Hematopoietic multipotent progenitor cell treated with erythropoietin and hydrocortisone succinate and interleukin-3 and kit ligand, for 17 days (in vitro differentiated cells): ENCODE results near the gene BRICD5.

ENCODE experiments used
- DNase-seq: peaks from one replicate; pipeline ENCODE4 v3.0.0-alpha.2; 2015; ENCODE audit warnings: low spot score

The BRICD5 gene

GRCh38 chr16:2199095-2199494 lies 11.6 kb downstream of the BRICD5 start:
- DNase-seq, result no peak

- DNase-seq, result no peak
Measured at GRCh38 chr16:2198283-2198682, 12.4 kb downstream of the BRICD5 start.

- no peak for DNase-seq
Measured at GRCh38 chr16:2197765-2198164, 12.9 kb downstream of the BRICD5 start.

- no peak for DNase-seq
Measured at GRCh38 chr16:2196981-2197511, 13.6 kb downstream of the BRICD5 start.

GRCh38 chr16:2196162-2196980 lies 14.3 kb downstream of the BRICD5 start, which contains the start of gene CASKIN1:
Gene CASKIN1 (minus strand): TSS chr16:2196605. CDS start chr16:2196432, 173 bp downstream.
- DNase-seq, result no peak

GRCh38 chr16:2195322-2196161 lies 15.1 kb downstream of the BRICD5 start:
- no peak for DNase-seq

- peak; percentile 65 for DNase-seq
Measured at GRCh38 chr16:2194852-2195321, 15.8 kb downstream of the BRICD5 start.

- DNase-seq, result no peak
Measured at GRCh38 chr16:2194166-2194834, 16.4 kb downstream of the BRICD5 start.

- DNase-seq, result no peak
Measured at GRCh38 chr16:2191446-2191706, 19.3 kb downstream of the BRICD5 start.

GRCh38 chr16:2190659-2191445 lies 19.8 kb downstream of the BRICD5 start:
- DNase-seq, result no peak

GRCh38 chr16:2190002-2190658 lies 20.5 kb downstream of the BRICD5 start:
- no peak for DNase-seq

- no peak for DNase-seq
Measured at GRCh38 chr16:2189252-2189893, 21.3 kb downstream of the BRICD5 start.

- DNase-seq, result no peak
Measured at GRCh38 chr16:2188395-2188794, 22.3 kb downstream of the BRICD5 start.

GRCh38 chr16:2187212-2187611 lies 23.5 kb downstream of the BRICD5 start:
- DNase-seq, result no peak

GRCh38 chr16:2186505-2186904 lies 24.2 kb downstream of the BRICD5 start:
- no peak for DNase-seq

GRCh38 chr16:2186064-2186463 lies 24.6 kb downstream of the BRICD5 start:
- no peak for DNase-seq

- DNase-seq, result no peak
Measured at GRCh38 chr16:2184962-2185361, 25.7 kb downstream of the BRICD5 start.

- no peak for DNase-seq
Measured at GRCh38 chr16:2184346-2184745, 26.3 kb downstream of the BRICD5 start.

GRCh38 chr16:2183671-2184070 lies 27.0 kb downstream of the BRICD5 start:
- no peak for DNase-seq

- no peak for DNase-seq
Measured at GRCh38 chr16:2181952-2182351, 28.7 kb downstream of the BRICD5 start.
